Measurements from ENCODE around the gene ZNF587.

ZNF587 gene

GRCh38 chr19:57888560-57889231 is 39.0 kb downstream of the ZNF587 start, which contains the start of gene ZNF814:
Gene ZNF814 (minus strand): TSS chr19:57889037. CDS start chr19:57888802, 235 bp downstream.
- TF ChIP-seq REST (IDR thresholded peaks at IDR 0.05; ENCODE audit: insufficient read depth in 1 of 2, low read depth in 2 of 2, low read length in 2 of 2): peak in 1 of 2 experiments; percentile 52; a peak in 1 of 4 replicates
- peak; percentile 72; the same call in 1 of the 2 replicates for TF ChIP-seq SIN3A (IDR thresholded peaks at IDR 0.05; ENCODE audit: borderline replicate concordance, insufficient read depth, low read length)
- TF ChIP-seq TAF1 (IDR thresholded peaks at IDR 0.05; ENCODE audit: borderline replicate concordance, insufficient read depth, low read length): peak; percentile 80; the same call in 1 of the 2 replicates
- peak; percentile 87 for TF ChIP-seq POLR2AphosphoS5 (IDR thresholded peaks at IDR 0.05; ENCODE audit: low read depth, low read length)
- no peak for TF ChIP-seq FOXP2 (optimal IDR thresholded peaks at IDR 0.05; ENCODE audit: borderline replicate concordance, extremely low read depth, extremely low read length, insufficient read depth)

DNA sequence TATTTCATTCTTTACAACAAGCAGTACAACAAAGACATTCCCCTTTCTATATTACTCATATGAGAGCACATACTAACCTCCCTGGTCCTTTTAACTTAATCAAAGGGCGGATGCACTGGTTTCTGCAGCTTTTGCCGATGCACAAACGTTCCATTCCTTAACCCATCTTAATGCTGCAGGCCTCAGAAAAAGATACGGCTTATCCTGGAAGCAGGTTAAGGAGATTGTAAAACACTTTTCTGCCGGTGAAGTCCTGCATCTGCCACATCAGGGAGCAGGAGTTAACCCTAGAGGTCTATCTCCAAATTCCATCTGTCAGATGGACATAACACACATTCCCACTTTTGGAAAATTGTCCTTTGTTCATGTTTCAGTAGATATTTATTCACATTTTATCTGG is 50.7 kb downstream of the ZNF587 start:
- TF ChIP-seq SIN3A (IDR thresholded peaks at IDR 0.05; ENCODE audit: borderline replicate concordance, insufficient read depth, low read length) (no peak), POLR2AphosphoS5 (IDR thresholded peaks at IDR 0.05; ENCODE audit: low read depth, low read length) (no peak), FOXP2 (optimal IDR thresholded peaks at IDR 0.05; ENCODE audit: borderline replicate concordance, extremely low read depth, extremely low read length, insufficient read depth) (no peak), REST (IDR thresholded peaks at IDR 0.05; ENCODE audit: insufficient read depth in 1 of 2, low read depth in 2 of 2, low read length in 2 of 2) (no peak), TAF1 (IDR thresholded peaks at IDR 0.05; ENCODE audit: borderline replicate concordance, insufficient read depth, low read length) (no peak)

DNA sequence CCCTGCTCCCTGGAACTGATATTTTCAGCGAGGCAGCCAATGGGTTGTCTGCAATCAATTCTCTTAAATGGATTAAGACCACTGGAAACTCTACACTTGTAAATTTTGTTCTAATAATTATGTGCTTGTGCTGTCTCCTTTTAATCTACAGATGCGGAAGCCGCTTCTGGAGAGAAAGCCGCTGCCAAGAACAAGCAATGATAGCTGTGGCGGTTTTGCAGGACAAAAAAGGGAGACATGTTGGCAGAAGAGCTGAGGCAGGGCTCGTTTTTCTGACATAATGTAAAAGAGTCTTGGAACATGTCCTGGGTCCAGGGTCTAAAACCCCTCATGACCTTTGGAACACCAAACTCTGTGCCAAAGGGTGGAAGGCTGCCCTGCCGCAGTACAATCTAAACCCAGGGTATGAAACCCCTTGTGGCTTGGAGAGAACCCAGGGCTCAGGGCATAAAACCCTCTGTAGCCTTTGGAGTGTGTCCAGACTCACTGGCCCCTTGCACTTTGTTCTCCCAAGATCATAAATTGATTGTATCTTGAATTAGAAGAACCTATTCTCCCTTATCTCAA is 54.0 kb downstream of the ZNF587 start:
- TF ChIP-seq SIN3A (IDR thresholded peaks at IDR 0.05; ENCODE audit: borderline replicate concordance, insufficient read depth, low read length): no peak
- no peak for TF ChIP-seq POLR2AphosphoS5 (IDR thresholded peaks at IDR 0.05; ENCODE audit: low read depth, low read length)
- TF ChIP-seq REST (IDR thresholded peaks at IDR 0.05; ENCODE audit: insufficient read depth in 1 of 2, low read depth in 2 of 2, low read length in 2 of 2): no peak
- no peak for TF ChIP-seq TAF1 (IDR thresholded peaks at IDR 0.05; ENCODE audit: borderline replicate concordance, insufficient read depth, low read length)
- TF ChIP-seq FOXP2 (optimal IDR thresholded peaks at IDR 0.05; ENCODE audit: borderline replicate concordance, extremely low read depth, extremely low read length, insufficient read depth): no peak

DNA sequence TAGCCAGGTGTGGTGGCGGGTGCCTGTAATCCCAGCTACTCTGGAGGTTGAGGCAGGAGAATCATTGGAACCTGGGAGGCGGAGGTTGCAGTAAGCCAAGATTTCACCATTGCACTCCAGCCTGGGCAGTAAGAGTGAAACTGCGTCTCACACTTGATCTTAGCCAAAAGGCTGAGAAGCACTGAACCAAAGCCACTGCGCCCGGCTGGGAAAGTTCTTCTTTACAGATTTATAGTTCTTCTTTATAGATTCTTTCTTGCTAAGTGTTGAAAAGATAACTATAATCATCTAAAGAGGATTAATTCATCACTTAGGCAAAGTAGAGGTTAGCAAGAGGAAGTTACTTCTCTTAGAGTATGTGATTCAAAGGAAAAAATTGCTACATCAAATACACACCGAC is 55.6 kb downstream of the ZNF587 start:
- TF ChIP-seq POLR2AphosphoS5 (IDR thresholded peaks at IDR 0.05; ENCODE audit: low read depth, low read length): no peak
- no peak for TF ChIP-seq FOXP2 (optimal IDR thresholded peaks at IDR 0.05; ENCODE audit: borderline replicate concordance, extremely low read depth, extremely low read length, insufficient read depth)
- TF ChIP-seq REST (IDR thresholded peaks at IDR 0.05; ENCODE audit: insufficient read depth in 1 of 2, low read depth in 2 of 2, low read length in 2 of 2): no peak
- no peak for TF ChIP-seq SIN3A (IDR thresholded peaks at IDR 0.05; ENCODE audit: borderline replicate concordance, insufficient read depth, low read length)
- TF ChIP-seq TAF1 (IDR thresholded peaks at IDR 0.05; ENCODE audit: borderline replicate concordance, insufficient read depth, low read length): no peak
